Panc1 (cell line): ENCODE measurements around the gene NTM. TPM values are rescaled to one million over a fixed set of nuclear protein-coding genes. Genes with fewer than 3 reads are reported as not detected.

Experiments
- ATAC-seq: fragments of 200-7000 bp; cut with Tn5 transposase; 2 replicates; pipeline ENCODE4 v1.9.1; 2020; ENCODE audit warnings: mild to moderate bottlenecking, moderate library complexity
- BruUV-seq: library from RNA; stranded (reverse); fragments of 400-500 nt; replicated peaks from 2 replicates; lab custom pipeline; 2021; lab: Mats Ljungman, UMichigan
- CTCF ChIA-PET: fragments of 300-600 bp; sonication (Branson Sonifier 250); formaldehyde crosslinking; loops from one replicate; lab custom pipeline; 2022; ENCODE audit warnings: antibody characterized with exemption; lab: Charles Lee
- POLR2A ChIA-PET: fragments of 300-600 bp; sonication (Branson Sonifier 250); formaldehyde crosslinking; loops from one replicate; lab custom pipeline; 2022; ENCODE audit warnings: antibody characterized with exemption; lab: Charles Lee
- DNase-seq: peaks from one replicate; pipeline ENCODE4 v3.0.0-alpha.2; 2010; ENCODE audit warnings: low read depth, low spot score
- H3K27ac ChIP-seq: 2 replicates; pipeline ENCODE4 v1.5.1; 2011; ENCODE audit warnings: mild to moderate bottlenecking, low read length, inconsistent platforms
- H3K27me3 ChIP-seq: fragments of 200-500 bp; sonication (Bioruptor generic); 2 replicates; pipeline ENCODE4 v1.6.0; 2014; ENCODE audit warnings: low read length, inconsistent platforms; ENCODE audit not compliant: control insufficient read depth, insufficient read depth
- H3K36me3 ChIP-seq: fragments of 200-500 bp; sonication (Bioruptor generic); 2 replicates; pipeline ENCODE4 v1.5.1; 2014; ENCODE audit warnings: inconsistent platforms, mild to moderate bottlenecking, low read length, moderate library complexity; ENCODE audit not compliant: control insufficient read depth, insufficient read depth
- H3K4me1 ChIP-seq: 2 replicates; pipeline ENCODE4 v1.5.1; 2011; ENCODE audit warnings: inconsistent platforms, mild to moderate bottlenecking, low read length, moderate library complexity; ENCODE audit not compliant: control insufficient read depth, insufficient read depth
- H3K4me3 ChIP-seq, 2 experiments: 2 replicates each; pipeline ENCODE4 v1.5.1; 2011 to 2012; ENCODE audit warnings: low read depth in 2 of 2, low read length in 2 of 2, mild to moderate bottlenecking in 2 of 2, inconsistent platforms in 1 of 2, moderate library complexity in 1 of 2
- H3K9me3 ChIP-seq: fragments of 200-500 bp; sonication (Bioruptor generic); 2 replicates; pipeline ENCODE4 v1.5.1; 2014; ENCODE audit warnings: low read depth, mild to moderate bottlenecking, inconsistent platforms, low read length, moderate library complexity; ENCODE audit not compliant: control insufficient read depth, insufficient read depth
- CTCF ChIP-seq: fragments of 450-650 bp; IDR thresholded peaks from 2 replicates; pipeline ENCODE4 v1.5.1; 2017; ENCODE audit warnings: mild to moderate bottlenecking
- POLR2AphosphoS5 ChIP-seq: IDR thresholded peaks from 2 replicates; pipeline ENCODE4 v1.6.1; 2012; ENCODE audit warnings: mild to moderate bottlenecking, low read depth, low read length, moderate library complexity
- REST ChIP-seq, 2 experiments: IDR thresholded peaks; 2 replicates each; pipeline ENCODE4 v1.6.1; 2011 to 2012; ENCODE audit warnings: low read depth in 2 of 2, control low read depth in 1 of 2, low read length in 1 of 2, mild to moderate bottlenecking in 1 of 2, moderate library complexity in 1 of 2; ENCODE audit not compliant: insufficient read depth in 1 of 2
- SIN3A ChIP-seq: IDR thresholded peaks from 2 replicates; pipeline ENCODE4 v1.6.1; 2012; ENCODE audit warnings: low read depth, mild to moderate bottlenecking, low read length, moderate library complexity, borderline replicate concordance; ENCODE audit not compliant: insufficient read depth
- TCF7L2 ChIP-seq: IDR thresholded peaks from 2 replicates; pipeline ENCODE4 v1.6.1; 2011; ENCODE audit warnings: mild to moderate bottlenecking, low read depth, low read length, inconsistent platforms
- in situ Hi-C: cut with HindIII; loops from 2 replicates; pipeline ENCODE4 v1.10.0; 2016; ENCODE audit warnings: low sequenced_read_pairs, low pct_unique_long_range_greater_than_20kb
- intact Hi-C: fragments of 100-400 bp; cut with micrococcal nuclease; formaldehyde crosslinking; loops from one replicate; pipeline ENCODE4 v1.10.0; 2022; ENCODE audit not compliant: unreplicated experiment
- total RNA-seq: library from RNA; stranded (reverse); gene quantifications from one replicate; pipeline ENCODE4 v1.2.1, GENCODE V29; 2021; ENCODE audit not compliant: unreplicated experiment

Gene NTM
- total RNA-seq, 1 experiment from 2014 or later, result 0.10 TPM

- Histone ChIP-seq H3K27me3 (peaks cover 4% of the 10 kb centered on the region), H3K4me1 (no peaks in the 10 kb centered on the region), H3K36me3 (no peaks in the 10 kb centered on the region), H3K27ac (no peak overlapping the region), H3K9me3 (no peaks in the 10 kb centered on the region), H3K4me3 (no peak overlapping the region)
- DNase-seq (no peak), ATAC-seq (no peak)
- TF ChIP-seq SIN3A (no peak), REST (IDR thresholded peaks at IDR 0.05; ENCODE audit: insufficient read depth in 1 of 2, low read depth in 2 of 2, low read length in 1 of 2) (no peak), TCF7L2 (no peak), CTCF (no peak), POLR2AphosphoS5 (no peak)
- no TSS peak for BruUV-seq
- ChIA-PET CTCF (no interaction called here), POLR2A (no interaction called here)
- in situ Hi-C loops, result no loop called here
- intact Hi-C loops, result no loop called here
Observed at GRCh38 chr11:131938351-131938751, 567.9 kb downstream of the NTM start.

- in situ Hi-C loops (no loop called here), intact Hi-C loops (no loop called here)
- no peak for ATAC-seq
- Histone ChIP-seq H3K4me3 (no peak overlapping the region), H3K9me3 (no peaks in the 10 kb centered on the region), H3K36me3 (no peaks in the 10 kb centered on the region), H3K27ac (no peak overlapping the region), H3K4me1 (no peaks in the 10 kb centered on the region), H3K27me3 (peaks cover 4% of the 10 kb centered on the region)
- ChIA-PET POLR2A (no interaction called here), CTCF (no interaction called here)
- DNase-seq, result no peak
- TF ChIP-seq SIN3A (no peak), POLR2AphosphoS5 (no peak), TCF7L2 (no peak), CTCF (no peak), REST (IDR thresholded peaks at IDR 0.05; ENCODE audit: insufficient read depth in 1 of 2, low read depth in 2 of 2, low read length in 1 of 2) (no peak)
- no TSS peak for BruUV-seq
Observed at GRCh38 chr11:131940126-131940525, 569.7 kb downstream of the NTM start.
